HCT116 (cell line): ENCODE results near the gene PTX4. TPM values are rescaled to one million over a fixed set of nuclear protein-coding genes. Genes with fewer than 3 reads are reported as not detected.

Experiments
- ATAC-seq: fragments of 200-7000 bp; cut with Tn5 transposase; 2 replicates; pipeline ENCODE4 v1.9.1; 2020; ENCODE audit warnings: mild to moderate bottlenecking, moderate library complexity
- BruUV-seq: library from RNA; stranded (reverse); fragments of 400-500 nt; replicated peaks from 2 replicates; lab custom pipeline; 2021; lab: Mats Ljungman, UMichigan
- CTCF ChIA-PET: fragments of 300-600 bp; sonication (Branson Sonifier 250); formaldehyde crosslinking; loops from one replicate; lab custom pipeline; 2021; ENCODE audit warnings: antibody characterized with exemption; lab: Charles Lee
- POLR2A ChIA-PET: fragments of 300-600, 350-600 bp; sonication (Branson Sonifier 250); formaldehyde crosslinking; loops from one replicate; lab custom pipeline; 2021; ENCODE audit warnings: antibody characterized with exemption; lab: Charles Lee
- RAD21 ChIA-PET, 2 experiments: fragments of 300-600 bp; sonication (Branson Sonifier 250); formaldehyde crosslinking; loops; one replicate each; lab custom pipeline; 2023; ENCODE audit warnings: low total read pairs in 2 of 2; ENCODE audit not compliant: uncharacterized antibody in 2 of 2, unreplicated experiment in 2 of 2, low non-redundant PET in 1 of 2; lab: Charles Lee
- DNase-seq: peaks from one replicate; pipeline ENCODE4 v3.0.0-alpha.2; 2010; ENCODE audit warnings: low read depth, low spot score
- H2AFZ ChIP-seq: fragments of 200-600 bp; shearing (Covaris generic), sonication (generic); 2 replicates; pipeline ENCODE4 v1.6.1; 2017; ENCODE audit warnings: low read depth, mixed run types, mixed read lengths, antibody characterized with exemption, low read length; ENCODE audit not compliant: poor library complexity, severe bottlenecking
- H3K27ac ChIP-seq: 2 replicates; pipeline ENCODE4 v1.5.1; 2012; ENCODE audit warnings: low read depth, low read length
- H3K27me3 ChIP-seq: fragments of 200-600 bp; sonication (generic); 2 replicates; pipeline ENCODE4 v1.6.1; 2016; ENCODE audit warnings: mixed run types, low read length, mixed read lengths; ENCODE audit not compliant: insufficient read depth
- H3K36me3 ChIP-seq, 2 experiments: fragments of 200-500 bp in 1 of 2; fragments of 200-600 bp in 1 of 2; sonication (Bioruptor generic) in 1 of 2; sonication (generic) in 1 of 2; 2 replicates each; pipeline versions ENCODE4 v1.5.1 to v1.6.1; 2014 to 2016; ENCODE audit warnings: low read length in 2 of 2, inconsistent platforms in 1 of 2, mixed read lengths in 1 of 2, mixed run types in 1 of 2; ENCODE audit not compliant: insufficient read depth in 2 of 2, control insufficient read depth in 1 of 2
- H3K4me1 ChIP-seq, 2 experiments: fragments of 200-600 bp in 1 of 2; sonication (generic) in 1 of 2; 2 replicates each; pipeline versions ENCODE4 v1.5.1 to v1.6.1; 2012 to 2017; ENCODE audit warnings: low read length in 2 of 2, inconsistent platforms in 1 of 2, mild to moderate bottlenecking in 1 of 2, mixed read lengths in 1 of 2, mixed run types in 1 of 2, moderate library complexity in 1 of 2; ENCODE audit not compliant: insufficient read depth in 2 of 2, control insufficient read depth in 1 of 2
- H3K4me2 ChIP-seq: fragments of 200-600 bp; sonication (generic); 2 replicates; pipeline ENCODE4 v1.6.1; 2017; ENCODE audit warnings: mixed run types, low read length, mixed read lengths
- H3K4me3 ChIP-seq, 2 experiments: fragments of 200-600 bp in 1 of 2; sonication (generic) in 1 of 2; replicated peaks in 1 of 2; 2 replicates each; pipeline ENCODE4 v1.5.1; 2011 to 2016; ENCODE audit warnings: low read length in 2 of 2, control low read depth in 1 of 2, low read depth in 1 of 2, mild to moderate bottlenecking in 1 of 2, mixed read lengths in 1 of 2, mixed run types in 1 of 2
- H3K79me2 ChIP-seq: fragments of 200-600 bp; sonication (generic); 2 replicates; pipeline ENCODE4 v1.6.1; 2017; ENCODE audit warnings: mild to moderate bottlenecking, mixed run types, low read length, moderate library complexity, mixed read lengths; ENCODE audit not compliant: insufficient read depth
- H3K9ac ChIP-seq: fragments of 200-600 bp; sonication (generic); 2 replicates; pipeline ENCODE4 v1.6.1; 2016; ENCODE audit warnings: low read length, mixed read lengths
- H3K9me2 ChIP-seq: fragments of 200-600 bp; sonication (generic), shearing (Covaris generic); 2 replicates; pipeline ENCODE4 v1.6.1; 2017; ENCODE audit warnings: mixed run types, mild to moderate bottlenecking, moderate library complexity; ENCODE audit not compliant: insufficient read depth
- H3K9me3 ChIP-seq, 2 experiments: fragments of 200-500 bp in 1 of 2; fragments of 200-600 bp in 1 of 2; sonication (Bioruptor generic) in 1 of 2; sonication (generic) in 1 of 2; 2 replicates each; pipeline ENCODE4 v1.6.1; 2014 to 2017; ENCODE audit warnings: low read length in 2 of 2, mixed read lengths in 2 of 2, inconsistent platforms in 1 of 2, low read depth in 1 of 2, mild to moderate bottlenecking in 1 of 2, mixed run types in 1 of 2, moderate library complexity in 1 of 2; ENCODE audit not compliant: control insufficient read depth in 1 of 2, insufficient read depth in 1 of 2
- H4K20me1 ChIP-seq: fragments of 200-600 bp; sonication (generic), shearing (Covaris generic); 2 replicates; pipeline ENCODE4 v1.6.1; 2017; ENCODE audit warnings: mixed run types, mild to moderate bottlenecking, moderate library complexity; ENCODE audit not compliant: insufficient read depth
- CBX3 ChIP-seq: IDR thresholded peaks from 2 replicates; pipeline ENCODE4 v1.6.1; 2012; ENCODE audit warnings: low read depth
- EGR1 ChIP-seq: IDR thresholded peaks from 2 replicates; pipeline ENCODE4 v1.6.1; 2012; ENCODE audit warnings: low read depth
- EZH2 ChIP-seq: fragments of 200-600 bp; sonication (generic); IDR thresholded peaks from 2 replicates; pipeline ENCODE4 v1.6.1; 2017; ENCODE audit warnings: antibody characterized with exemption, mixed run types
- EZH2phosphoT487 ChIP-seq: fragments of 200-600 bp; IDR thresholded peaks from 2 replicates; pipeline ENCODE4 v1.6.1; 2018; ENCODE audit warnings: antibody characterized with exemption, borderline replicate concordance
- JUND ChIP-seq: IDR thresholded peaks from 2 replicates; pipeline ENCODE4 v1.6.1; 2012
- RAD21 ChIP-seq: IDR thresholded peaks from 2 replicates; pipeline ENCODE4 v1.6.1; 2012; ENCODE audit warnings: low read depth, mild to moderate bottlenecking
- SIN3A ChIP-seq: IDR thresholded peaks from 2 replicates; pipeline ENCODE4 v1.6.1; 2012; ENCODE audit warnings: low read depth
- SP1 ChIP-seq: IDR thresholded peaks from 2 replicates; pipeline ENCODE4 v1.6.1; 2012; ENCODE audit warnings: low read depth
- SRF ChIP-seq: IDR thresholded peaks from 2 replicates; pipeline ENCODE4 v1.6.1; 2012; ENCODE audit warnings: low read depth
- TCF7L2 ChIP-seq: IDR thresholded peaks from 2 replicates; pipeline ENCODE4 v1.7.0; 2011; ENCODE audit warnings: borderline replicate concordance, inconsistent platforms; ENCODE audit not compliant: insufficient read depth, insufficient read length; ENCODE audit errors: extremely low read depth
- YY1 ChIP-seq: IDR thresholded peaks from 2 replicates; pipeline ENCODE4 v1.6.1; 2011; ENCODE audit warnings: low read length, low read depth, moderate library complexity, mild to moderate bottlenecking; ENCODE audit not compliant: insufficient replicate concordance; ENCODE audit errors: extremely low read depth
- ZNF274 ChIP-seq: fragments of 200-500 bp; sonication (Bioruptor generic); IDR thresholded peaks from 2 replicates; pipeline ENCODE4 v1.6.1; 2014; ENCODE audit warnings: mild to moderate bottlenecking, low read depth, low read length, inconsistent platforms
- intact Hi-C: fragments of 100-400 bp; cut with micrococcal nuclease; formaldehyde crosslinking; loops from 2 replicates; pipeline ENCODE4 v1.10.0; 2022
- total RNA-seq: library from RNA; stranded (reverse); gene quantifications from one replicate; pipeline ENCODE4 v1.2.1, GENCODE V29; 2021; ENCODE audit not compliant: unreplicated experiment
- TF ChIP-seq, protein P1 (sequence below): IDR thresholded peaks from 2 replicates; pipeline ENCODE4 v1.6.1; 2012; ENCODE audit warnings: low read depth
- TF ChIP-seq, protein P2 (sequence below), 3 experiments: fragments of 200-600 bp in 1 of 3; sonication (generic) in 1 of 3; IDR thresholded peaks in 2 of 3; conservative IDR thresholded peaks in 1 of 3; 2 replicates each; pipeline ENCODE4 v1.5.1; 2012 to 2017; ENCODE audit warnings: low read depth in 2 of 3, low read length in 2 of 3, antibody characterized with exemption in 1 of 3, borderline replicate concordance in 1 of 3, control low read depth in 1 of 3, mild to moderate bottlenecking in 1 of 3, mixed read lengths in 1 of 3, mixed run types in 1 of 3, moderate library complexity in 1 of 3; ENCODE audit not compliant: insufficient read depth in 1 of 3
- TF ChIP-seq, protein P3 (sequence below): IDR thresholded peaks from 2 replicates; pipeline ENCODE4 v1.6.1; 2012

The PTX4 gene
- total RNA-seq, 1 experiment from 2014 or later, result not detected

DNA sequence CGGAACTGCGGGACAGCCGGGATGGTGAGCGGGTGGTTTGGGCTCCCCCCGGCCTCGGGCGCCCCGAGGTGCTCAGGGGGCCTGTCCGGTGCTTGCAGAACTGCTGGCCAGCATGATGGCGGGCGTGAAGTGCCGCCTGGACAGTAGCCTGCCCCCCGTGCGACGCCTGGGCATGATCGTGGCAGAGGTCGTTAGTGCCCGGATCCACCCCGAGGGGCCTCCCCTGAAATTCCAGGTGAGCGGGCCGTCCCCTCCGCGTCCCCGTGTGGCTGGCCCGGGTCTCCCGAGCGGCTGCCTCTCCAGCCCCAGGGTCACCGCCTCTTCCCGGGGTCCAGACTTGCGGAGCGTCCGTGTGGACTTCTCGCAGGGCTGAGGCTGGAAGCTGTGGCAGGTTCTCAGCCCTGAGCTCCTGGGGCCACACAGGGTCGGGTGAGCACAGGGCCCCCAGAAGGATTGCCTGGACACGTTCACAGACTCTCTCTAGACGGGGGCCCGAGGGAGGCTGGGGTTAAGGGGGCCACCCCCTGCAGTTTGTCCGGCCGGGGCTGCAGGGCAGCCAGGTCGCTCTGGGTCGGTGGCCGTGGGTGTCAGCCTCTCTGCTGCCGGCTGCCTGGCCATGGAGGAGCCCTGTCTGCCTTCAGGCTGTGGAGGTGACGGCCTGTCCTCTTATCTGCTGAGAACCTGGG, 11.9 kb upstream of the PTX4 start:
- H3K27me3 ChIP-seq, result no peaks in the 10 kb centered on the region
- ChIA-PET RAD21 (no interaction called here), CTCF (no interaction called here), POLR2A (no interaction called here)
- H3K9ac ChIP-seq, result no peak overlapping the region
- BruUV-seq, result no TSS peak
- H2AFZ ChIP-seq, result no peak overlapping the region
- no peaks in the 10 kb centered on the region for H4K20me1 ChIP-seq
- intact Hi-C loops, result no loop called here
- no peak for DNase-seq
- H3K36me3 ChIP-seq, result peaks cover 10 to 44% of the 10 kb centered on the region in 2 experiments; a peak in 3 of 4 replicates
- no peaks in the 10 kb centered on the region for H3K4me1 ChIP-seq
- H3K9me3 ChIP-seq, result no peaks in the 10 kb centered on the region
- H3K79me2 ChIP-seq, result peaks cover 14% of the 10 kb centered on the region; the same call in 1 of the 2 replicates
- no peaks in the 10 kb centered on the region for H3K9me2 ChIP-seq
- H3K4me3 ChIP-seq, result no peak overlapping the region
- no peak overlapping the region for H3K4me2 ChIP-seq
- no peak for TF ChIP-seq SP1
- no peak for TF ChIP-seq SIN3A
- no peak for TF ChIP-seq TCF7L2
- TF ChIP-seq, protein P1, sequence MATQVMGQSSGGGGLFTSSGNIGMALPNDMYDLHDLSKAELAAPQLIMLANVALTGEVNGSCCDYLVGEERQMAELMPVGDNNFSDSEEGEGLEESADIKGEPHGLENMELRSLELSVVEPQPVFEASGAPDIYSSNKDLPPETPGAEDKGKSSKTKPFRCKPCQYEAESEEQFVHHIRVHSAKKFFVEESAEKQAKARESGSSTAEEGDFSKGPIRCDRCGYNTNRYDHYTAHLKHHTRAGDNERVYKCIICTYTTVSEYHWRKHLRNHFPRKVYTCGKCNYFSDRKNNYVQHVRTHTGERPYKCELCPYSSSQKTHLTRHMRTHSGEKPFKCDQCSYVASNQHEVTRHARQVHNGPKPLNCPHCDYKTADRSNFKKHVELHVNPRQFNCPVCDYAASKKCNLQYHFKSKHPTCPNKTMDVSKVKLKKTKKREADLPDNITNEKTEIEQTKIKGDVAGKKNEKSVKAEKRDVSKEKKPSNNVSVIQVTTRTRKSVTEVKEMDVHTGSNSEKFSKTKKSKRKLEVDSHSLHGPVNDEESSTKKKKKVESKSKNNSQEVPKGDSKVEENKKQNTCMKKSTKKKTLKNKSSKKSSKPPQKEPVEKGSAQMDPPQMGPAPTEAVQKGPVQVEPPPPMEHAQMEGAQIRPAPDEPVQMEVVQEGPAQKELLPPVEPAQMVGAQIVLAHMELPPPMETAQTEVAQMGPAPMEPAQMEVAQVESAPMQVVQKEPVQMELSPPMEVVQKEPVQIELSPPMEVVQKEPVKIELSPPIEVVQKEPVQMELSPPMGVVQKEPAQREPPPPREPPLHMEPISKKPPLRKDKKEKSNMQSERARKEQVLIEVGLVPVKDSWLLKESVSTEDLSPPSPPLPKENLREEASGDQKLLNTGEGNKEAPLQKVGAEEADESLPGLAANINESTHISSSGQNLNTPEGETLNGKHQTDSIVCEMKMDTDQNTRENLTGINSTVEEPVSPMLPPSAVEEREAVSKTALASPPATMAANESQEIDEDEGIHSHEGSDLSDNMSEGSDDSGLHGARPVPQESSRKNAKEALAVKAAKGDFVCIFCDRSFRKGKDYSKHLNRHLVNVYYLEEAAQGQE, result no peak
- no peak for TF ChIP-seq EZH2phosphoT487
- TF ChIP-seq, protein P2, sequence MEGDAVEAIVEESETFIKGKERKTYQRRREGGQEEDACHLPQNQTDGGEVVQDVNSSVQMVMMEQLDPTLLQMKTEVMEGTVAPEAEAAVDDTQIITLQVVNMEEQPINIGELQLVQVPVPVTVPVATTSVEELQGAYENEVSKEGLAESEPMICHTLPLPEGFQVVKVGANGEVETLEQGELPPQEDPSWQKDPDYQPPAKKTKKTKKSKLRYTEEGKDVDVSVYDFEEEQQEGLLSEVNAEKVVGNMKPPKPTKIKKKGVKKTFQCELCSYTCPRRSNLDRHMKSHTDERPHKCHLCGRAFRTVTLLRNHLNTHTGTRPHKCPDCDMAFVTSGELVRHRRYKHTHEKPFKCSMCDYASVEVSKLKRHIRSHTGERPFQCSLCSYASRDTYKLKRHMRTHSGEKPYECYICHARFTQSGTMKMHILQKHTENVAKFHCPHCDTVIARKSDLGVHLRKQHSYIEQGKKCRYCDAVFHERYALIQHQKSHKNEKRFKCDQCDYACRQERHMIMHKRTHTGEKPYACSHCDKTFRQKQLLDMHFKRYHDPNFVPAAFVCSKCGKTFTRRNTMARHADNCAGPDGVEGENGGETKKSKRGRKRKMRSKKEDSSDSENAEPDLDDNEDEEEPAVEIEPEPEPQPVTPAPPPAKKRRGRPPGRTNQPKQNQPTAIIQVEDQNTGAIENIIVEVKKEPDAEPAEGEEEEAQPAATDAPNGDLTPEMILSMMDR (IDR thresholded peaks at IDR 0.05 in 2 of 3, conservative IDR thresholded peaks at IDR 0.05 in 1 of 3; ENCODE audit: borderline replicate concordance in 1 of 3, insufficient read depth in 1 of 3, low read depth in 2 of 3, low read length in 2 of 3), result no peak
- TF ChIP-seq SRF, result no peak
- TF ChIP-seq JUND, result no peak
- no peak for TF ChIP-seq CBX3
- TF ChIP-seq, protein P3, sequence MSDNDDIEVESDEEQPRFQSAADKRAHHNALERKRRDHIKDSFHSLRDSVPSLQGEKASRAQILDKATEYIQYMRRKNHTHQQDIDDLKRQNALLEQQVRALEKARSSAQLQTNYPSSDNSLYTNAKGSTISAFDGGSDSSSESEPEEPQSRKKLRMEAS, result no peak
- no peak for TF ChIP-seq RAD21
- TF ChIP-seq ZNF274, result no peak
- no peak for TF ChIP-seq EZH2
- no peak for TF ChIP-seq YY1
- TF ChIP-seq EGR1, result no peak
- no peak for ATAC-seq
- no peak overlapping the region for H3K27ac ChIP-seq
